Endothelial cell of umbilical vein (primary cell): ENCODE data around the gene CAMKMT. TPM values are rescaled to one million over a fixed set of nuclear protein-coding genes. Genes with fewer than 3 reads are reported as not detected.

Source experiments
- BruUV-seq: library from RNA; stranded (reverse); fragments of 400-500 nt; replicated peaks from 2 replicates; lab custom pipeline; 2021; lab: Mats Ljungman, UMichigan
- CTCF ChIA-PET: fragments of 300-600, 350-600 bp; sonication (Branson Sonifier 250); formaldehyde crosslinking; loops from one replicate; lab custom pipeline; 2021; ENCODE audit warnings: antibody characterized with exemption, inconsistent platforms; lab: Charles Lee
- POLR2A ChIA-PET: fragments of 300-600, 350-600 bp; sonication (Branson Sonifier 250); formaldehyde crosslinking; loops from one replicate; lab custom pipeline; 2021; ENCODE audit warnings: antibody characterized with exemption, inconsistent platforms; lab: Charles Lee
- DNase-seq: peaks from one replicate; pipeline ENCODE4 v3.0.0-alpha.2; 2011; ENCODE audit warnings: low read depth, low spot score
- FAIRE-seq: peaks from 2 replicates; lab custom pipeline; 2011; peaks lifted over from hg19 to GRCh38; lab: Jason Lieb, UNC
- H2AFZ ChIP-seq: 2 replicates; pipeline ENCODE4 v1.6.0; 2012; ENCODE audit warnings: low read depth, low read length, control low read depth, inconsistent platforms
- H3K27ac ChIP-seq: 2 replicates; pipeline ENCODE4 v1.5.1; 2011; ENCODE audit warnings: low read depth, mild to moderate bottlenecking, control low read depth, low read length, moderate library complexity; ENCODE audit not compliant: insufficient read depth
- H3K27me3 ChIP-seq, 2 experiments: 2 replicates each; pipeline versions ENCODE4 v1.6.0 to v1.6.1; 2011; ENCODE audit warnings: low read length in 2 of 2, mixed read lengths in 1 of 2; ENCODE audit not compliant: control insufficient read depth in 2 of 2, insufficient read depth in 2 of 2
- H3K36me3 ChIP-seq, 2 experiments: 2 replicates in 1 of 2; 3 replicates in 1 of 2; pipeline ENCODE4 v1.5.1; 2011; ENCODE audit warnings: low read length in 2 of 2, mild to moderate bottlenecking in 1 of 2, moderate library complexity in 1 of 2; ENCODE audit not compliant: control insufficient read depth in 2 of 2, insufficient read depth in 2 of 2; ENCODE audit errors: extremely low read depth in 1 of 2
- H3K4me1 ChIP-seq: 3 replicates; pipeline ENCODE4 v1.5.1; 2011; ENCODE audit warnings: mild to moderate bottlenecking, low read length; ENCODE audit not compliant: control insufficient read depth, insufficient read depth; ENCODE audit errors: extremely low read depth
- H3K4me2 ChIP-seq: 2 replicates; pipeline ENCODE4 v1.6.1; 2011; ENCODE audit warnings: low read length, control low read depth, mixed read lengths; ENCODE audit not compliant: insufficient read depth
- H3K4me3 ChIP-seq, 3 experiments: fragments of 200-600 bp in 1 of 3; sonication (generic), shearing (Covaris generic) in 1 of 3; replicated peaks in 1 of 3; 2 replicates each; pipeline ENCODE4 v1.5.1; 2011 to 2016; ENCODE audit warnings: control low read depth in 3 of 3, low read length in 3 of 3, mild to moderate bottlenecking in 2 of 3, inconsistent platforms in 1 of 3, low read depth in 1 of 3, moderate library complexity in 1 of 3; ENCODE audit not compliant: insufficient read depth in 1 of 3
- H3K79me2 ChIP-seq: 2 replicates; pipeline ENCODE4 v1.6.0; 2012; ENCODE audit warnings: low read length, inconsistent platforms; ENCODE audit not compliant: control insufficient read depth, insufficient read depth
- H3K9ac ChIP-seq: replicated peaks from 2 replicates; pipeline ENCODE3; 2011; ENCODE audit warnings: low read length, control low read depth; ENCODE audit not compliant: insufficient read depth; ENCODE audit errors: extremely low read depth
- H3K9me1 ChIP-seq: replicated peaks from 3 replicates; pipeline ENCODE4 v1.6.0; 2011; ENCODE audit warnings: mild to moderate bottlenecking, low read length; ENCODE audit not compliant: control insufficient read depth, insufficient read depth; ENCODE audit errors: extremely low read depth
- H3K9me3 ChIP-seq: replicated peaks from 2 replicates; pipeline ENCODE4 v1.5.1; 2012; ENCODE audit warnings: low read length, inconsistent platforms; ENCODE audit not compliant: control insufficient read depth, insufficient read depth
- H4K20me1 ChIP-seq: replicated peaks from 2 replicates; pipeline ENCODE3; 2011; ENCODE audit warnings: mild to moderate bottlenecking, low read length; ENCODE audit not compliant: control insufficient read depth, insufficient read depth; ENCODE audit errors: extremely low read depth
- EZH2 ChIP-seq: IDR thresholded peaks from 2 replicates; pipeline ENCODE4 v1.6.1; 2012; ENCODE audit warnings: borderline replicate concordance, low read depth, mild to moderate bottlenecking, moderate library complexity, low read length, inconsistent platforms; ENCODE audit not compliant: severe bottlenecking
- FOS ChIP-seq: IDR thresholded peaks from 2 replicates; pipeline ENCODE4 v1.6.1; 2011; ENCODE audit warnings: mild to moderate bottlenecking, low read length, moderate library complexity, borderline replicate concordance; ENCODE audit not compliant: insufficient read depth
- GATA2 ChIP-seq: IDR thresholded peaks from 2 replicates; pipeline ENCODE4 v1.7.0; 2011; ENCODE audit warnings: low read depth, mild to moderate bottlenecking, moderate library complexity, mixed read lengths, low read length; ENCODE audit not compliant: insufficient read length, insufficient read depth
- JUN ChIP-seq: IDR thresholded peaks from 2 replicates; pipeline ENCODE4 v1.6.1; 2011; ENCODE audit warnings: borderline replicate concordance, low read depth; ENCODE audit not compliant: insufficient read length, insufficient read depth
- MYC ChIP-seq: IDR thresholded peaks from one replicate; pipeline ENCODE4 v1.6.1; 2011; ENCODE audit warnings: mild to moderate bottlenecking, low read depth, low read length
- POLR2A ChIP-seq: IDR thresholded peaks from 2 replicates; pipeline ENCODE4 v1.6.1; 2012; ENCODE audit warnings: low read depth, mild to moderate bottlenecking, control low read depth, low read length
- POLR2AphosphoS5 ChIP-seq: IDR thresholded peaks from 2 replicates; pipeline ENCODE4 v1.6.1; 2012; ENCODE audit warnings: low read depth, mild to moderate bottlenecking, control low read depth, low read length, moderate library complexity; ENCODE audit not compliant: insufficient read depth
- dilution Hi-C: fragments of 300-500 bp; cut with MboI; formaldehyde crosslinking; loops from one replicate; pipeline ENCODE4 v1.15.0; 2019; ENCODE audit warnings: low sequenced_read_pairs; ENCODE audit not compliant: extremely low pct_ligation_motif_present
- intact Hi-C: fragments of 100-400 bp; cut with micrococcal nuclease; formaldehyde crosslinking; loops from one replicate; pipeline ENCODE4 v1.10.0; 2022
- polyA plus RNA-seq, 4 experiments: library from polyadenylated mRNA; depleted of rRNA in 3 of 4; stranded (reverse) in 3 of 4; unstranded in 1 of 4; fragments of >200 nt; gene quantifications; 2 replicates each; pipeline versions ENCODE4 v1.2.1 to v1.2.3, GENCODE V29; 2011 to 2012; ENCODE audit warnings: missing spikeins in 1 of 4
- total RNA-seq: library from RNA; stranded (reverse); gene quantifications from 2 replicates; pipeline ENCODE4 v1.2.3, GENCODE V29; 2021
- TF ChIP-seq, protein P1 (sequence below): IDR thresholded peaks from 2 replicates; pipeline ENCODE4 v1.6.1; 2011; ENCODE audit not compliant: insufficient read depth, insufficient read length
- TF ChIP-seq, protein P2 (sequence below), 2 donors: IDR thresholded peaks; 1 replicate in 1 of 2; 2 replicates in 1 of 2; pipeline ENCODE4 v1.5.1; 2011; ENCODE audit warnings: low read length in 2 of 2, mild to moderate bottlenecking in 2 of 2, moderate library complexity in 2 of 2, control low read depth in 1 of 2, inconsistent platforms in 1 of 2, low read depth in 1 of 2; ENCODE audit not compliant: insufficient read depth in 1 of 2; ENCODE audit errors: extremely low read depth in 1 of 2

Gene CAMKMT
- total and polyA plus RNA-seq, 2 donors (not counting 3 experiments of a cell fraction or from before 2014, with no cell fraction given) = 4.1 to 10.7 TPM

GRCh38 chr2:44599130-44599529 lies 237.4 kb downstream of the CAMKMT start:
- intact Hi-C loops = no loop called here
- H3K4me1 ChIP-seq = peaks cover 6% of the 10 kb centered on the region
- no peaks in the 10 kb centered on the region for H4K20me1 ChIP-seq
- no peak for DNase-seq
- no peak overlapping the region for H3K4me2 ChIP-seq
- POLR2A ChIA-PET = no interaction called here
- H3K79me2 ChIP-seq = no peaks in the 10 kb centered on the region
- TF ChIP-seq FOS = no peak
- no peak for TF ChIP-seq POLR2A
- TF ChIP-seq MYC = no peak
- TF ChIP-seq, protein P1, sequence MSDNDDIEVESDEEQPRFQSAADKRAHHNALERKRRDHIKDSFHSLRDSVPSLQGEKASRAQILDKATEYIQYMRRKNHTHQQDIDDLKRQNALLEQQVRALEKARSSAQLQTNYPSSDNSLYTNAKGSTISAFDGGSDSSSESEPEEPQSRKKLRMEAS = no peak
- no peak for TF ChIP-seq POLR2AphosphoS5
- TF ChIP-seq GATA2 = no peak
- no peak for TF ChIP-seq EZH2
- no peaks in the 10 kb centered on the region for H3K9me1 ChIP-seq
- dilution Hi-C loops = no loop called here
- no peak overlapping the region for H3K9ac ChIP-seq
- CTCF ChIA-PET = interaction anchor here (0.7 to 1.1 kb wide), 5 partner anchors 18 to 356 kb away, joined by 3 to 4 read pairs (median 3); no protein-coding TSS in a partner anchor
- no peak for FAIRE-seq
- H3K27ac ChIP-seq = no peak overlapping the region
- no peaks in the 10 kb centered on the region for H3K27me3 ChIP-seq
- H3K36me3 ChIP-seq = no peaks in the 10 kb centered on the region
- no peak overlapping the region for H2AFZ ChIP-seq
- no peak overlapping the region for H3K4me3 ChIP-seq
- BruUV-seq = no TSS peak
- H3K9me3 ChIP-seq = no peaks in the 10 kb centered on the region

- Histone ChIP-seq H3K4me2 (no peak overlapping the region), H3K9ac (no peak overlapping the region), H4K20me1 (no peaks in the 10 kb centered on the region), H3K9me1 (no peaks in the 10 kb centered on the region), H3K4me3 (no peak overlapping the region), H3K4me1 (peaks cover 6% of the 10 kb centered on the region), H3K27me3 (no peaks in the 10 kb centered on the region), H2AFZ (no peak overlapping the region), H3K27ac (no peak overlapping the region), H3K36me3 (no peaks in the 10 kb centered on the region), H3K9me3 (no peaks in the 10 kb centered on the region), H3K79me2 (no peaks in the 10 kb centered on the region)
- BruUV-seq = no TSS peak
- dilution Hi-C loops = no loop called here
- intact Hi-C loops = no loop called here
- DNase-seq (peak; percentile 9), FAIRE-seq (no peak)
- TF ChIP-seq POLR2A (no peak), POLR2AphosphoS5 (no peak), GATA2 (no peak), EZH2 (no peak), FOS (no peak), JUN (no peak), MYC (no peak)
- TF ChIP-seq, protein P1 = no peak
- TF ChIP-seq, protein P2, sequence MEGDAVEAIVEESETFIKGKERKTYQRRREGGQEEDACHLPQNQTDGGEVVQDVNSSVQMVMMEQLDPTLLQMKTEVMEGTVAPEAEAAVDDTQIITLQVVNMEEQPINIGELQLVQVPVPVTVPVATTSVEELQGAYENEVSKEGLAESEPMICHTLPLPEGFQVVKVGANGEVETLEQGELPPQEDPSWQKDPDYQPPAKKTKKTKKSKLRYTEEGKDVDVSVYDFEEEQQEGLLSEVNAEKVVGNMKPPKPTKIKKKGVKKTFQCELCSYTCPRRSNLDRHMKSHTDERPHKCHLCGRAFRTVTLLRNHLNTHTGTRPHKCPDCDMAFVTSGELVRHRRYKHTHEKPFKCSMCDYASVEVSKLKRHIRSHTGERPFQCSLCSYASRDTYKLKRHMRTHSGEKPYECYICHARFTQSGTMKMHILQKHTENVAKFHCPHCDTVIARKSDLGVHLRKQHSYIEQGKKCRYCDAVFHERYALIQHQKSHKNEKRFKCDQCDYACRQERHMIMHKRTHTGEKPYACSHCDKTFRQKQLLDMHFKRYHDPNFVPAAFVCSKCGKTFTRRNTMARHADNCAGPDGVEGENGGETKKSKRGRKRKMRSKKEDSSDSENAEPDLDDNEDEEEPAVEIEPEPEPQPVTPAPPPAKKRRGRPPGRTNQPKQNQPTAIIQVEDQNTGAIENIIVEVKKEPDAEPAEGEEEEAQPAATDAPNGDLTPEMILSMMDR (IDR thresholded peaks at IDR 0.05; ENCODE audit: extremely low read depth in 1 of 2, insufficient read depth in 1 of 2, low read depth in 1 of 2, low read length in 2 of 2) = no peak
- ChIA-PET POLR2A (no interaction called here), CTCF (interaction anchor here (1.2 to 1.4 kb wide), 2 partner anchors 37 to 123 kb away, joined by 3 read pairs; no protein-coding TSS in a partner anchor)
These were observed 240.7 kb downstream of the CAMKMT start for GRCh38 chr2:44602446-44602845.
